GM21825 (cell line): ENCODE measurements around the gene KDM8.
"Not testable (repeated sequence)": the region's sequence is repeated elsewhere in the genome, so short reads cannot be mapped to it uniquely, and the experiment has no call there.

Source experiments
- ATAC-seq: cut with Tn5 transposase; IDR thresholded peaks from one replicate; pipeline ENCODE4 v1.9.1; 2021; ENCODE audit warnings: mild to moderate bottlenecking, moderate library complexity; ENCODE audit not compliant: unreplicated experiment

Gene KDM8

GRCh38 chr16:27190316-27190871 is 12.9 kb upstream of the KDM8 start:
- no peak for ATAC-seq

- no peak for ATAC-seq
These were observed 11.9 kb upstream of the KDM8 start for GRCh38 chr16:27191352-27191924.

GRCh38 chr16:27193300-27193990 is 9.9 kb upstream of the KDM8 start:
- ATAC-seq, result no peak

GRCh38 chr16:27195076-27195741 is 8.1 kb upstream of the KDM8 start:
- ATAC-seq, result no peak

- no peak for ATAC-seq
These were observed 7.3 kb upstream of the KDM8 start for GRCh38 chr16:27195941-27196595.

- ATAC-seq, result no peak
These were observed 6.3 kb upstream of the KDM8 start for GRCh38 chr16:27197004-27197403.

- ATAC-seq, result no peak
These were observed 4.7 kb upstream of the KDM8 start for GRCh38 chr16:27198451-27199234.

GRCh38 chr16:27199235-27199586 is 4.1 kb upstream of the KDM8 start:
- no peak for ATAC-seq

- peak; percentile 26 for ATAC-seq
These were observed 3.6 kb upstream of the KDM8 start for GRCh38 chr16:27199736-27200135.

- ATAC-seq, result not testable (repeated sequence)
These were observed 2.4 kb upstream of the KDM8 start for GRCh38 chr16:27200914-27201313.

- ATAC-seq, result peak; percentile 55
These were observed 311 bp upstream of the KDM8 start for GRCh38 chr16:27202923-27203506.

GRCh38 chr16:27204312-27204915 is 1.1 kb downstream of the KDM8 start:
- ATAC-seq, result no peak

- no peak for ATAC-seq
These were observed 2.2 kb downstream of the KDM8 start for GRCh38 chr16:27205423-27206065.

- not testable (repeated sequence) for ATAC-seq
These were observed 3.8 kb downstream of the KDM8 start for GRCh38 chr16:27207121-27207520.

- ATAC-seq, result no peak
These were observed 4.9 kb downstream of the KDM8 start for GRCh38 chr16:27208081-27208680.

- ATAC-seq, result no peak
These were observed 5.5 kb downstream of the KDM8 start for GRCh38 chr16:27208796-27209195.

GRCh38 chr16:27209591-27209990 is 6.3 kb downstream of the KDM8 start:
- ATAC-seq, result no peak

- ATAC-seq, result no peak
These were observed 6.8 kb downstream of the KDM8 start for GRCh38 chr16:27210174-27210573.

- no peak for ATAC-seq
These were observed 7.7 kb downstream of the KDM8 start for GRCh38 chr16:27211026-27211425.
